ENCODE results near the gene UTP4. TPM values are rescaled to one million over a fixed set of nuclear protein-coding genes. Genes with fewer than 3 reads are reported as not detected.
"Not testable (repeated sequence)": the region's sequence is repeated elsewhere in the genome, so short reads cannot be mapped to it uniquely, and the experiment has no call there.

Gene UTP4
- total RNA-seq, 1 experiment from 2014 or later = 61.7 TPM

GRCh38 chr16:69120096-69120664 lies 12.3 kb upstream of the UTP4 start:
- POLR2A ChIA-PET = no interaction called here
- no peak overlapping the region for H3K27ac ChIP-seq (ENCODE audit: low read length)
- in situ Hi-C loops (cut with HindIII; ENCODE audit: low pct_unique_long_range_greater_than_20kb, low sequenced_read_pairs) (no loop called here), intact Hi-C loops (cut with micrococcal nuclease; ENCODE audit: unreplicated experiment) (no loop called here)
- H3K27me3 ChIP-seq (ENCODE audit: control insufficient read depth, insufficient read depth, low read length) = no peaks in the 10 kb centered on the region
- ATAC-seq = no peak
- H3K4me1 ChIP-seq (ENCODE audit: control insufficient read depth, insufficient read depth, low read length) = no peaks in the 10 kb centered on the region
- no peak for DNase-seq (ENCODE audit: low read depth, low spot score)
- H3K9me3 ChIP-seq (ENCODE audit: control insufficient read depth, insufficient read depth, low read depth, low read length) = no peaks in the 10 kb centered on the region
- H3K4me3 ChIP-seq (ENCODE audit: low read depth in 2 of 2, low read length in 2 of 2) = no peak overlapping the region
- TF ChIP-seq SIN3A (IDR thresholded peaks at IDR 0.05; ENCODE audit: borderline replicate concordance, insufficient read depth, low read depth, low read length) (no peak), POLR2AphosphoS5 (IDR thresholded peaks at IDR 0.05; ENCODE audit: low read depth, low read length) (no peak), TCF7L2 (IDR thresholded peaks at IDR 0.05; ENCODE audit: low read depth, low read length) (no peak), CTCF (IDR thresholded peaks at IDR 0.05) (no peak), REST (IDR thresholded peaks at IDR 0.05; ENCODE audit: insufficient read depth in 1 of 2, low read depth in 2 of 2, low read length in 1 of 2) (no peak)
- BruUV-seq (replicated peaks) = TSS peak; percentile 16
- CTCF ChIA-PET = interaction anchor here (0.6 kb wide), 1 partner anchor 218 kb away, joined by 9 read pairs; no protein-coding TSS in a partner anchor
- H3K36me3 ChIP-seq (ENCODE audit: control insufficient read depth, insufficient read depth, low read length) = peaks cover 4% of the 10 kb centered on the region

DNA sequence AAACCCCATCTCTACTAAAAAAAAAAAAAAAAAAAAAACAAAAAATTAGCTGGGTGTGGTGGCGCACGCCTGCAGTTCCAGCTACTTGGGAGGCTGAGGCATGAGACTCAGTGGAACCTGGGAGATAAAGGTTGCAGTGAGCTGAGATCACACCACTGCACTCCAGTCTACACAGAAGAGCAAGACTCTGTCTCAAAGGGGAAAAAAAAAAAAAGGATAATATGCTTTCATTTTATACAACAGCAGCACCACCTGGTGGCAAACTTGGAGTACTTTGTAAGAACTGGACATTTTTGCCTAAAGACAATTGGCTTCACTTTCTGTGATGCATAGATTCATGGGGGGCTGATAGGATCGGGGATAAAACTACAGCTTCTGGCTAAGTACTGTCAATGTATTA lies 8.5 kb upstream of the UTP4 start:
- Histone ChIP-seq H3K4me3 (ENCODE audit: low read depth in 2 of 2, low read length in 2 of 2) (no peak overlapping the region), H3K4me1 (ENCODE audit: control insufficient read depth, insufficient read depth, low read length) (no peaks in the 10 kb centered on the region), H3K9me3 (ENCODE audit: control insufficient read depth, insufficient read depth, low read depth, low read length) (no peaks in the 10 kb centered on the region), H3K27me3 (ENCODE audit: control insufficient read depth, insufficient read depth, low read length) (no peaks in the 10 kb centered on the region), H3K27ac (ENCODE audit: low read length) (no peak overlapping the region), H3K36me3 (ENCODE audit: control insufficient read depth, insufficient read depth, low read length) (peaks cover 2% of the 10 kb centered on the region)
- intact Hi-C loops (cut with micrococcal nuclease; ENCODE audit: unreplicated experiment) = no loop called here
- no peak for TF ChIP-seq POLR2AphosphoS5 (IDR thresholded peaks at IDR 0.05; ENCODE audit: low read depth, low read length)
- no peak for TF ChIP-seq SIN3A (IDR thresholded peaks at IDR 0.05; ENCODE audit: borderline replicate concordance, insufficient read depth, low read depth, low read length)
- peak; percentile 67 for TF ChIP-seq CTCF (IDR thresholded peaks at IDR 0.05)
- no peak for TF ChIP-seq REST (IDR thresholded peaks at IDR 0.05; ENCODE audit: insufficient read depth in 1 of 2, low read depth in 2 of 2, low read length in 1 of 2)
- TF ChIP-seq TCF7L2 (IDR thresholded peaks at IDR 0.05; ENCODE audit: low read depth, low read length) = no peak
- DNase-seq (ENCODE audit: low read depth, low spot score) (no peak), ATAC-seq (no peak; the same call in 1 of the 2 replicates)
- BruUV-seq (replicated peaks) = no TSS peak
- POLR2A ChIA-PET = interaction anchor here (0.6 to 0.7 kb wide), 2 partner anchors 178 to 1118 kb away, joined by 7 to 9 read pairs; no protein-coding TSS in a partner anchor
- CTCF ChIA-PET = interaction anchor here (0.6 to 1.0 kb wide), 5 partner anchors 16 to 315 kb away, joined by 3 to 6 read pairs (median 3); partner anchors contain the start of gene HAS3
- in situ Hi-C loops (cut with HindIII; ENCODE audit: low pct_unique_long_range_greater_than_20kb, low sequenced_read_pairs) = no loop called here

GRCh38 chr16:69124406-69124805 lies 8.0 kb upstream of the UTP4 start:
- H3K4me1 ChIP-seq (ENCODE audit: control insufficient read depth, insufficient read depth, low read length); in situ Hi-C loops (cut with HindIII; ENCODE audit: low pct_unique_long_range_greater_than_20kb, low sequenced_read_pairs); H3K4me3 ChIP-seq (ENCODE audit: low read depth in 2 of 2, low read length in 2 of 2); H3K27me3 ChIP-seq (ENCODE audit: control insufficient read depth, insufficient read depth, low read length); BruUV-seq (replicated peaks); intact Hi-C loops (cut with micrococcal nuclease; ENCODE audit: unreplicated experiment); DNase-seq (ENCODE audit: low read depth, low spot score); H3K9me3 ChIP-seq (ENCODE audit: control insufficient read depth, insufficient read depth, low read depth, low read length); H3K27ac ChIP-seq (ENCODE audit: low read length); H3K36me3 ChIP-seq (ENCODE audit: control insufficient read depth, insufficient read depth, low read length): not testable (repeated sequence)
- peak; percentile 48; the same call in 1 of the 2 replicates for ATAC-seq
- CTCF ChIA-PET = interaction anchor here (0.6 to 1.0 kb wide), 3 partner anchors 19 to 997 kb away, joined by 3 to 15 read pairs (median 6); partner anchors contain the start of gene HAS3
- POLR2A ChIA-PET = interaction anchor here (0.6 to 0.7 kb wide), 2 partner anchors 177 to 1119 kb away, joined by 7 to 9 read pairs; no protein-coding TSS in a partner anchor

All from Panc1 (cell line).